CD14-positive monocyte (primary cell): Measurements from ENCODE around the gene CNTNAP2. TPM values are rescaled to one million over a fixed set of nuclear protein-coding genes. Genes with fewer than 3 reads are reported as not detected.

Source experiments
- DNase-seq, 3 donors: peaks; one replicate each; pipeline ENCODE4 v3.0.0-alpha.2; 2011 to 2022
- H2AFZ ChIP-seq: 2 replicates; pipeline ENCODE4 v1.6.0; 2012; ENCODE audit warnings: mild to moderate bottlenecking, low read depth, low read length, inconsistent platforms; ENCODE audit not compliant: insufficient read depth, poor library complexity, severe bottlenecking
- H3K27ac ChIP-seq, 2 donors: 1 replicate in 1 of 2; 2 replicates in 1 of 2; pipeline ENCODE4 v1.5.1; 2012 to 2013; ENCODE audit warnings: low read length in 2 of 2, control low read depth in 1 of 2, inconsistent platforms in 1 of 2, low read depth in 1 of 2, mild to moderate bottlenecking in 1 of 2
- H3K27me3 ChIP-seq, 2 donors: one replicate each; pipeline versions ENCODE4 v1.6.0 to v1.6.1; 2011 to 2013; ENCODE audit warnings: low read length in 2 of 2; ENCODE audit not compliant: control insufficient read depth in 2 of 2, insufficient read depth in 2 of 2
- H3K36me3 ChIP-seq, 2 donors: replicated peaks in 1 of 2; 1 replicate in 1 of 2; 2 replicates in 1 of 2; pipeline versions ENCODE4 v1.5.1 to v1.6.1; 2012 to 2013; ENCODE audit warnings: low read length in 2 of 2, control low read depth in 1 of 2, inconsistent platforms in 1 of 2, mild to moderate bottlenecking in 1 of 2; ENCODE audit not compliant: insufficient read depth in 2 of 2, control insufficient read depth in 1 of 2
- H3K4me1 ChIP-seq, 2 donors: 1 replicate in 1 of 2; 2 replicates in 1 of 2; pipeline versions ENCODE4 v1.5.1 to v1.6.1; 2012 to 2013; ENCODE audit warnings: low read length in 2 of 2, control low read depth in 1 of 2, inconsistent platforms in 1 of 2, mild to moderate bottlenecking in 1 of 2, moderate library complexity in 1 of 2; ENCODE audit not compliant: insufficient read depth in 2 of 2, control insufficient read depth in 1 of 2
- H3K4me2 ChIP-seq: replicated peaks from 2 replicates; pipeline ENCODE3; 2012; ENCODE audit warnings: low read length, moderate library complexity, mild to moderate bottlenecking; ENCODE audit not compliant: poor library complexity, severe bottlenecking; ENCODE audit errors: extremely low read depth
- H3K4me3 ChIP-seq, 3 experiments: fragments of 200-600 bp in 1 of 3; sonication (generic) in 1 of 3; replicated peaks in 1 of 3; 1 replicate in 2 of 3; 2 replicates in 1 of 3; pipeline ENCODE4 v1.5.1; 2011 to 2013; ENCODE audit warnings: low read length in 3 of 3, mild to moderate bottlenecking in 3 of 3, control low read depth in 2 of 3, low read depth in 2 of 3, inconsistent platforms in 1 of 3, moderate library complexity in 1 of 3
- H3K79me2 ChIP-seq: 2 replicates; pipeline ENCODE4 v1.6.0; 2012; ENCODE audit warnings: mild to moderate bottlenecking, control low read depth, inconsistent platforms, low read length, moderate library complexity; ENCODE audit not compliant: insufficient read depth
- H3K9ac ChIP-seq: 2 replicates; pipeline ENCODE4 v1.6.0; 2017; ENCODE audit warnings: low read length, mild to moderate bottlenecking; ENCODE audit not compliant: insufficient read depth, poor library complexity, severe bottlenecking
- H3K9me3 ChIP-seq, 2 donors: replicated peaks in 1 of 2; 1 replicate in 1 of 2; 2 replicates in 1 of 2; pipeline versions ENCODE4 v1.5.1 to v1.6.1; 2012 to 2013; ENCODE audit warnings: low read length in 2 of 2, control low read depth in 1 of 2; ENCODE audit not compliant: control insufficient read depth in 1 of 2, insufficient read depth in 1 of 2
- H4K20me1 ChIP-seq: 2 replicates; pipeline ENCODE4 v1.6.0; 2012; ENCODE audit warnings: mild to moderate bottlenecking, low read length, control low read depth, moderate library complexity; ENCODE audit not compliant: insufficient read depth
- H3K27ac Mint-ChIP-seq, 7 donors: one replicate each; pipeline ENCODE4 v1.8.0; 2020; ENCODE audit warnings: mild to moderate bottlenecking in 7 of 7, mixed read lengths in 7 of 7, moderate library complexity in 6 of 7, inconsistent platforms in 2 of 7
- H3K27me3 Mint-ChIP-seq, 3 donors: one replicate each; pipeline ENCODE4 v1.8.0; 2021 to 2022; ENCODE audit warnings: low read depth in 3 of 3, mild to moderate bottlenecking in 3 of 3, mixed read lengths in 3 of 3, moderate library complexity in 3 of 3, inconsistent platforms in 1 of 3
- H3K36me3 Mint-ChIP-seq, 2 donors: one replicate each; pipeline ENCODE4 v1.8.0; 2020; ENCODE audit warnings: mixed read lengths in 2 of 2, inconsistent platforms in 1 of 2, mild to moderate bottlenecking in 1 of 2
- H3K4me1 Mint-ChIP-seq: one replicate; pipeline ENCODE4 v1.8.0; 2020; ENCODE audit warnings: mild to moderate bottlenecking, mixed read lengths
- H3K4me3 Mint-ChIP-seq, 2 donors: one replicate each; pipeline ENCODE4 v1.8.0; 2020; ENCODE audit warnings: mild to moderate bottlenecking in 2 of 2, mixed read lengths in 2 of 2, moderate library complexity in 1 of 2
- H3K9me3 Mint-ChIP-seq, 7 donors: one replicate each; pipeline ENCODE4 v1.8.0; 2020 to 2022; ENCODE audit warnings: mixed read lengths in 7 of 7, mild to moderate bottlenecking in 6 of 7, moderate library complexity in 6 of 7, inconsistent platforms in 2 of 7
- WGBS: methylation state at CpG from one replicate; pipeline ENCODE4 v1.1.5; 2013; ENCODE audit warnings: missing lambda C conversion rate; ENCODE audit not compliant: insufficient coverage; 5-methylcytosine and 5-hydroxymethylcytosine counted together
- intact Hi-C, 2 donors: fragments of 100-400 bp; cut with micrococcal nuclease; formaldehyde crosslinking; loops; one replicate each; pipeline versions ENCODE4 v1.15.0 to v1.15.1; 2023
- polyA plus RNA-seq, 3 donors: library from polyadenylated mRNA; depleted of rRNA in 1 of 3; unstranded in 2 of 3; stranded (reverse) in 1 of 3; fragments of 300-500 nt in 2 of 3; fragments of >200 nt in 1 of 3; fragmentation: Illumina TruSeq in 2 of 3; gene quantifications; 1 replicate in 2 of 3; 2 replicates in 1 of 3; pipeline ENCODE4 v1.2.3, GENCODE V29; 2012 to 2021
- TF ChIP-seq, protein P1 (sequence below): fragments of 200-600 bp; IDR thresholded peaks from one replicate; pipeline ENCODE4 v1.8.0; 2022; ENCODE audit warnings: antibody characterized with exemption, mild to moderate bottlenecking

The CNTNAP2 gene
- polyA plus RNA-seq, 3 donors: 0.01 TPM; not detected in 2

DNA sequence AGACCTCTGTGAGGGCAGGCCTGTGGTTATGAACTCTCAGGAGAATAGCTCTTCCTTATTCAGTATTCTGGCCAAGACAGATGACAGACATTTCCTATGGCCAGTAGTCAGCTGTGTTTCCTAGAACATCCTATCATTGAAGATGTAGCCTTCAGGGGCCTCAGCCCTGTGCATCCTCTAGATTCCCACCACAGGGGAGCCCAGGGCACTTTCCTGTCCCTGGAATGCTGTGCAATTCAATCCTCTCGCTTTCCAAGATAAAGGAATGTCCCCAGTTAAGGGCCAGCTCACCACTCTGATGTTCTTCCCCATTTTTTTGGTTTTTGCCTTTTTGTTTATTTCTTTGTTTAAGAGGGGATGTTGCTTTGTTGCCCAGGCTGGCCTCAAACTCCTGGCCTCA lies 1895.2 kb downstream of the CNTNAP2 start:
- no CpG with 5 or more reads among the region's 1 CpG for WGBS
- Histone ChIP-seq H2AFZ (no peak overlapping the region), H3K27me3 (no peaks in the 10 kb centered on the region), H3K4me2 (no peak overlapping the region), H4K20me1 (no peaks in the 10 kb centered on the region), H3K9me3 (no peaks in the 10 kb centered on the region), H3K9ac (no peak overlapping the region), H3K79me2 (no peaks in the 10 kb centered on the region), H3K27ac (no peak overlapping the region), H3K4me1 (no peaks in the 10 kb centered on the region), H3K36me3 (no peaks in the 10 kb centered on the region), H3K4me3 (no peak overlapping the region)
- no peaks in the 10 kb centered on the region for H3K4me1 Mint-ChIP-seq
- no peaks in the 10 kb centered on the region for H3K36me3 Mint-ChIP-seq
- H3K27ac Mint-ChIP-seq: no peak overlapping the region
- intact Hi-C loops: no loop called here
- TF ChIP-seq, protein P1, sequence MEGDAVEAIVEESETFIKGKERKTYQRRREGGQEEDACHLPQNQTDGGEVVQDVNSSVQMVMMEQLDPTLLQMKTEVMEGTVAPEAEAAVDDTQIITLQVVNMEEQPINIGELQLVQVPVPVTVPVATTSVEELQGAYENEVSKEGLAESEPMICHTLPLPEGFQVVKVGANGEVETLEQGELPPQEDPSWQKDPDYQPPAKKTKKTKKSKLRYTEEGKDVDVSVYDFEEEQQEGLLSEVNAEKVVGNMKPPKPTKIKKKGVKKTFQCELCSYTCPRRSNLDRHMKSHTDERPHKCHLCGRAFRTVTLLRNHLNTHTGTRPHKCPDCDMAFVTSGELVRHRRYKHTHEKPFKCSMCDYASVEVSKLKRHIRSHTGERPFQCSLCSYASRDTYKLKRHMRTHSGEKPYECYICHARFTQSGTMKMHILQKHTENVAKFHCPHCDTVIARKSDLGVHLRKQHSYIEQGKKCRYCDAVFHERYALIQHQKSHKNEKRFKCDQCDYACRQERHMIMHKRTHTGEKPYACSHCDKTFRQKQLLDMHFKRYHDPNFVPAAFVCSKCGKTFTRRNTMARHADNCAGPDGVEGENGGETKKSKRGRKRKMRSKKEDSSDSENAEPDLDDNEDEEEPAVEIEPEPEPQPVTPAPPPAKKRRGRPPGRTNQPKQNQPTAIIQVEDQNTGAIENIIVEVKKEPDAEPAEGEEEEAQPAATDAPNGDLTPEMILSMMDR: no peak
- peaks cover 0 to 4% (median 2%) of the 10 kb centered on the region in 7 donors for H3K9me3 Mint-ChIP-seq
- H3K4me3 Mint-ChIP-seq: no peak overlapping the region
- peaks cover 0 to 2% (median 0%) of the 10 kb centered on the region in 3 donors for H3K27me3 Mint-ChIP-seq
- no peak for DNase-seq

DNA sequence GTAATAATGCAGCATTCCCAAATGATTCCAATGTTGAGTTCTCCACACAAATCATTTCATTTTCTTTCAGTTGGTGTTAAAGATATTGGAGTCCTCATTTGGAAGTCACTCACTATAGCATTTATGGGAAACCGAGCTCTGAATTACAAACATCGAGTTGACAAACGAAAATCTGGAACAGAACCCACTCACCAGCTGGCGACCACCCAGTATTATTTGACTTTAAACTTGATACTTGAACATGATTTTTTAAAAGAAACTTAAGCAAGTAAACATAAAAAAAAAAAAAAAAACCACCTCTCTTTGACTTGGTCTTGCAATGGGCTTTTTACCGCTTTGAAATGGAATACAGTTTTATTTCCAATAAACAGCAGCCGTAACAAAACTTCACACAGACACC lies 1897.4 kb downstream of the CNTNAP2 start:
- peaks cover 0 to 4% (median 0%) of the 10 kb centered on the region in 7 donors for H3K9me3 Mint-ChIP-seq
- H3K9me3 ChIP-seq: no peaks in the 10 kb centered on the region
- H3K9ac ChIP-seq: no peak overlapping the region
- H3K36me3 ChIP-seq: no peaks in the 10 kb centered on the region
- H3K27ac ChIP-seq: no peak overlapping the region
- no peak overlapping the region for H3K27ac Mint-ChIP-seq
- no peaks in the 10 kb centered on the region for H3K27me3 ChIP-seq
- peaks cover 0 to 2% (median 0%) of the 10 kb centered on the region in 3 donors for H3K27me3 Mint-ChIP-seq
- H3K79me2 ChIP-seq: no peaks in the 10 kb centered on the region
- DNase-seq: no peak
- no peak overlapping the region for H2AFZ ChIP-seq
- no peaks in the 10 kb centered on the region for H3K36me3 Mint-ChIP-seq
- H3K4me1 ChIP-seq: no peaks in the 10 kb centered on the region
- H3K4me3 Mint-ChIP-seq: no peak overlapping the region
- H4K20me1 ChIP-seq: no peaks in the 10 kb centered on the region
- H3K4me2 ChIP-seq: no peak overlapping the region
- no peak overlapping the region for H3K4me3 ChIP-seq
- WGBS: no CpG with 5 or more reads among the region's 6 CpGs
- intact Hi-C loops: no loop called here
- TF ChIP-seq, protein P1: no peak
- no peaks in the 10 kb centered on the region for H3K4me1 Mint-ChIP-seq
